K562 (cell line): ENCODE results near the gene BIRC5. TPM values are rescaled to one million over a fixed set of nuclear protein-coding genes. Genes with fewer than 3 reads are reported as not detected.

ENCODE experiments used
- ATAC-seq: fragments of 200-7000 bp; cut with Tn5 transposase; 3 replicates; pipeline ENCODE4 v1.9.1; 2020; ENCODE audit warnings: moderate library complexity
- BruUV-seq: library from RNA; stranded (reverse); fragments of 400-500 nt; replicated peaks from 2 replicates; lab custom pipeline; 2021; lab: Mats Ljungman, UMichigan
- CTCF ChIA-PET: fragments of 300-600 bp; formaldehyde crosslinking; extraction: SDS; loops from one replicate; lab custom pipeline; 2021; ENCODE audit warnings: low intra/inter-chr PET ratio; lab: Yijun Ruan, JAX
- POLR2A ChIA-PET: fragments of 300-600, 350-650 bp; sonication (Branson Sonifier 250); formaldehyde crosslinking; extraction: SDS; loops from one replicate; lab custom pipeline; 2021; ENCODE audit warnings: antibody characterized with exemption, inconsistent platforms; lab: Yijun Ruan, JAX
- DNase-seq, 4 experiments: peaks; one replicate each; pipeline versions ENCODE4 v3.0.0 to v3.0.0-alpha.2; 2011 to 2018; ENCODE audit warnings: low spot score in 3 of 4, mixed read lengths in 3 of 4; ENCODE audit errors: extremely low read depth in 1 of 4
- FAIRE-seq: peaks from 2 replicates; lab custom pipeline; 2011; peaks lifted over from hg19 to GRCh38; lab: Jason Lieb, UNC
- H2AFZ ChIP-seq: 2 replicates; pipeline ENCODE4 v1.6.0; 2011; ENCODE audit warnings: low read depth, low read length, control low read depth, inconsistent platforms
- H3K27ac ChIP-seq: fragments of 200-600 bp; 3 replicates; pipeline ENCODE4 v1.8.0; 2011; ENCODE audit warnings: low read depth, mild to moderate bottlenecking, control low read depth, inconsistent platforms, low read length, moderate library complexity, mixed read lengths; ENCODE audit errors: extremely low read depth
- H3K27me3 ChIP-seq, 2 experiments: fragments of 300-600 bp in 1 of 2; 2 replicates in 1 of 2; 3 replicates in 1 of 2; pipeline versions ENCODE4 v1.6.0 to v1.8.0; 2011; ENCODE audit warnings: inconsistent platforms in 2 of 2, low read length in 2 of 2, mild to moderate bottlenecking in 1 of 2, mixed read lengths in 1 of 2, moderate library complexity in 1 of 2; ENCODE audit not compliant: control insufficient read depth in 2 of 2, insufficient read depth in 2 of 2
- H3K36me3 ChIP-seq: fragments of 300-600 bp; 3 replicates; pipeline ENCODE4 v1.8.0; 2011; ENCODE audit warnings: mild to moderate bottlenecking, low read length, inconsistent platforms; ENCODE audit not compliant: control insufficient read depth, insufficient read depth
- H3K4me1 ChIP-seq, 2 experiments: fragments of 200-600 bp in 1 of 2; replicated peaks in 1 of 2; 2 replicates in 1 of 2; 3 replicates in 1 of 2; pipeline versions ENCODE4 v1.5.1 to v1.8.0; 2011; ENCODE audit warnings: inconsistent platforms in 2 of 2, low read length in 2 of 2, mild to moderate bottlenecking in 1 of 2, mixed read lengths in 1 of 2, moderate library complexity in 1 of 2; ENCODE audit not compliant: control insufficient read depth in 2 of 2, insufficient read depth in 2 of 2
- H3K4me2 ChIP-seq: 2 replicates; pipeline ENCODE4 v1.6.1; 2011; ENCODE audit warnings: low read length, control low read depth, inconsistent platforms, mixed read lengths; ENCODE audit not compliant: insufficient read depth
- H3K4me3 ChIP-seq: fragments of 200-600 bp; sonication (generic), shearing (Covaris generic); 2 replicates; pipeline ENCODE4 v1.5.1; 2016; ENCODE audit warnings: control low read depth, inconsistent platforms
- H3K79me2 ChIP-seq: fragments of 200-600 bp; 3 replicates; pipeline ENCODE4 v1.8.0; 2011; ENCODE audit warnings: low read length, inconsistent platforms; ENCODE audit not compliant: control insufficient read depth, insufficient read depth
- H3K9ac ChIP-seq, 2 experiments: 2 replicates each; pipeline versions ENCODE4 v1.6.0 to v1.6.1; 2011; ENCODE audit warnings: low read depth in 2 of 2, low read length in 2 of 2, control low read depth in 1 of 2, inconsistent platforms in 1 of 2, mild to moderate bottlenecking in 1 of 2, mixed read lengths in 1 of 2; ENCODE audit not compliant: insufficient read depth in 1 of 2
- H3K9me1 ChIP-seq: one replicate; pipeline ENCODE4 v1.6.0; 2011; ENCODE audit warnings: inconsistent platforms, mild to moderate bottlenecking, low read length, moderate library complexity; ENCODE audit not compliant: control insufficient read depth, insufficient read depth
- H3K9me3 ChIP-seq: replicated peaks from 2 replicates; pipeline ENCODE4 v1.5.1; 2011; ENCODE audit warnings: low read depth, low read length, inconsistent platforms; ENCODE audit not compliant: control insufficient read depth, insufficient read depth
- H4K20me1 ChIP-seq: replicated peaks from 2 replicates; pipeline ENCODE4 v1.6.1; 2011; ENCODE audit warnings: low read length, inconsistent platforms, mixed read lengths; ENCODE audit not compliant: control insufficient read depth, insufficient read depth
- POLR2A ChIP-seq: fragments of 450-650 bp; conservative IDR thresholded peaks from 2 replicates; pipeline ENCODE4 v1.6.1; 2016
- POLR2G ChIP-seq: fragments of 200-400 bp; formaldehyde crosslinking; IDR thresholded peaks from 2 replicates; pipeline ENCODE4 v1.6.1; 2017; ENCODE audit warnings: low read depth, mild to moderate bottlenecking, antibody characterized with exemption, low read length, moderate library complexity
- RBFOX2 ChIP-seq: fragments of 200-400 bp; formaldehyde crosslinking; IDR thresholded peaks from 2 replicates; pipeline ENCODE4 v1.6.1; 2017; ENCODE audit warnings: low read depth, mild to moderate bottlenecking, low read length, moderate library complexity
- TAF7 ChIP-seq: fragments of 450-650 bp; IDR thresholded peaks from 2 replicates; pipeline ENCODE4 v1.6.1; 2016; ENCODE audit warnings: missing genetic modification characterization, missing compliant biosample characterization
- TEAD4 ChIP-seq, 2 experiments: sonication (generic) in 1 of 2; formaldehyde crosslinking in 1 of 2; IDR thresholded peaks; 2 replicates each; pipeline versions ENCODE4 v1.6.1 to v1.8.0; 2012 to 2022; ENCODE audit warnings: borderline replicate concordance in 1 of 2, inconsistent platforms in 1 of 2, low read length in 1 of 2, mild to moderate bottlenecking in 1 of 2, missing genetic modification reagents in 1 of 2
- ZNF133 ChIP-seq: fragments of 250-450 bp; sonication (Bioruptor Pico); IDR thresholded peaks from 2 replicates; pipeline ENCODE4 v1.4.0; 2020; ENCODE audit warnings: mild to moderate bottlenecking
- ZNF146 ChIP-seq: IDR thresholded peaks from one replicate; pipeline ENCODE4 v1.6.1; 2018; ENCODE audit warnings: missing compliant biosample characterization; ENCODE audit not compliant: unreplicated experiment
- ZNF263 ChIP-seq: sonication (generic); formaldehyde crosslinking; IDR thresholded peaks from 2 replicates; pipeline ENCODE4 v1.8.0; 2022; ENCODE audit warnings: mild to moderate bottlenecking, missing genetic modification reagents, borderline replicate concordance
- ZNF316 ChIP-seq: fragments of 450-650 bp; IDR thresholded peaks from 2 replicates; pipeline ENCODE4 v1.6.1; 2016
- ZNF639 ChIP-seq, 2 experiments: fragments of 200-800 bp in 1 of 2; sonication (Bioruptor generic) in 1 of 2; sonication (generic) in 1 of 2; formaldehyde crosslinking in 1 of 2; IDR thresholded peaks in 1 of 2; conservative IDR thresholded peaks in 1 of 2; 2 replicates each; pipeline versions ENCODE4 v1.5.0 to v1.6.1; 2016 to 2020; ENCODE audit warnings: missing compliant biosample characterization in 1 of 2, missing genetic modification characterization in 1 of 2, missing genetic modification reagents in 1 of 2
- WGBS: fragments of 100-300 bp; shearing (Covaris generic); methylation state at CpG from one replicate; pipeline ENCODE4 v1.1.6; 2016; ENCODE audit warnings: low coverage, mixed read lengths; ENCODE audit not compliant: insufficient coverage; ENCODE audit errors: missing lambda C conversion rate; 5-methylcytosine and 5-hydroxymethylcytosine counted together
- in situ Hi-C: fragments of 300-500 bp; cut with MboI; formaldehyde crosslinking; loops from 4 replicates; pipeline ENCODE4 v1.15.0; 2018; ENCODE audit warnings: inconsistent platforms, mixed read lengths
- intact Hi-C: fragments of 100-400 bp; cut with micrococcal nuclease; formaldehyde crosslinking; loops from 2 replicates; pipeline ENCODE4 v1.14.2; 2022
- polyA plus RNA-seq, 8 experiments: library from polyadenylated mRNA; depleted of rRNA in 4 of 8; stranded (reverse) in 5 of 8; unstranded in 3 of 8; fragments of >200 nt; fragmentation: Nextera tagmentation in 2 of 8; fragmentation: Illumina TruSeq in 1 of 8; extraction: Ambion mirVana in 2 of 8; extraction: Trizol in 1 of 8; gene quantifications; 2 replicates each; pipeline versions ENCODE4 v1.2.1 to v1.2.3, GENCODE V29; 2011 to 2014; ENCODE audit warnings: inconsistent platforms in 1 of 8, missing spikeins in 1 of 8
- total RNA-seq, 7 experiments: library from RNA; depleted of rRNA in 6 of 7; stranded (reverse); fragments of >200 nt in 6 of 7; fragmentation: Illumina TruSeq in 2 of 7; extraction: Trizol in 2 of 7; gene quantifications; 2 replicates each; pipeline versions ENCODE4 v1.2.1 to v1.2.3, GENCODE V29; 2011 to 2021; ENCODE audit warnings: low replicate concordance in 1 of 7
- TF ChIP-seq, protein P1 (sequence below): sonication (generic); formaldehyde crosslinking; IDR thresholded peaks from 2 replicates; pipeline ENCODE4 v1.9.0; 2022; ENCODE audit warnings: mild to moderate bottlenecking, missing genetic modification reagents
- TF ChIP-seq, protein P2 (sequence below): sonication (generic); formaldehyde crosslinking; IDR thresholded peaks from 2 replicates; pipeline ENCODE4 v1.8.0; 2022; ENCODE audit warnings: mild to moderate bottlenecking, missing genetic modification reagents

The BIRC5 gene
- total and polyA plus RNA-seq, 9 of the 15 experiments (the other 6 are each of a cell fraction or from before 2014, with no cell fraction given): 64.4 to 140 (median 101) TPM

GRCh38 chr17:78226055-78226758 lies 12.2 kb downstream of the BIRC5 start (continued):
- TF ChIP-seq ZNF639 (CRISPR knock-in tag; conservative IDR thresholded peaks at IDR 0.05 in 1 of 2, IDR thresholded peaks at IDR 0.05 in 1 of 2): no peak
- peak; percentile 88 for TF ChIP-seq ZNF316

DNA sequence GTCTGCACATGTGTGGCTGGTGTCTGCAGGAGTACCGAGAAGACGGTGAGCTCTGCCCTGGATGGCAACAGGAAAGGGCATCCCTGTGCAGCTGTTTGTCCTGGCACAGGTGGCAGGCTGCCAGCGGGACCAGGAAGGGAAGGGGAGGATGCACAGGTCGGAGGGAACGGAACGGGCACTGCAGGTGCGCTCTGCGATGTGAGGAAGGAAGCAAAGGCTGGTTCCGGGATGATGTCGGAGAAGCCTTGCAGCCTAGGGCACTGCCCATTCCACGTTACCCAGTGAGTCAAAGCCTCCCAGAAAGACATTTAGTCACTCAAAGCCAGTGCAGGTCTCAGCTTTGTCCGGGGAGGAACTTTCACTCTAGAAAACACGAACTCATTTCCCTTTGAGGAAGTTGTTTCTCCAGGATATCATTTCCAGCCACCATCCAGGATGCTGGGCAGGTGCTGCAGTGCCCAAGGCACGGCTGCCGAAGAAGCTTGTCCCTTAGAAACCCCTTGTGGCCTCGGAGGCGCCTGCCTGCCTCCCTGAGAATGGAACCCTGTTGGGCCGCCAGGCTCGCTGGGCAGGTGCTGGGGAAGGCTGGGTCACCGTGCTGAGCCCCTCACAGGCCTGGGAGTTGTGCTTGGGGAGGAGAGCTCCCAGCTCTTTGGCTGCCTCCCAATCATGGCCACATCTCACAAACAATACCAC lies 12.9 kb downstream of the BIRC5 start:
- in situ Hi-C loops: no loop called here
- H3K79me2 ChIP-seq: no peaks in the 10 kb centered on the region
- H3K27me3 ChIP-seq: no peaks in the 10 kb centered on the region
- 0 out of 2 replicates have a peak, but pooled peaks cover 2% of the 10 kb centered on the region for H4K20me1 ChIP-seq
- H3K9me3 ChIP-seq: no peaks in the 10 kb centered on the region
- no peak for DNase-seq
- no peak overlapping the region for H3K27ac ChIP-seq
- H3K4me3 ChIP-seq: no peak overlapping the region
- H3K4me1 ChIP-seq: peaks cover 0 to 24% of the 10 kb centered on the region in 2 experiments; a peak in 3 of 5 replicates
- ATAC-seq: no peak
- ChIA-PET CTCF (no interaction called here), POLR2A (interaction anchor here (0.6 to 4.3 kb wide), 7 partner anchors 9 to 298 kb away, joined by 3 to 30 read pairs (median 4); partner anchors contain the start of gene BIRC5)
- no peaks in the 10 kb centered on the region for H3K9me1 ChIP-seq
- no TSS peak for BruUV-seq
- H3K9ac ChIP-seq: peak overlapping the region in 1 of 2 experiments; percentile 73; a peak in 2 of 4 replicates
- intact Hi-C loops: no loop called here
- H3K4me2 ChIP-seq: no peak overlapping the region
- H3K36me3 ChIP-seq: peaks cover 34% of the 10 kb centered on the region; the same call in 2 of the 3 replicates
- H2AFZ ChIP-seq: no peak overlapping the region
- FAIRE-seq: peak; percentile 19
- 70% methylated on average over 18 of the region's 20 CpGs for WGBS
- TF ChIP-seq TAF7 (tag): no peak
- TF ChIP-seq ZNF133 (CRISPR knock-in tag): no peak
- 0 out of 2 replicates have a peak, but pooled peaks have one; percentile 3 for TF ChIP-seq POLR2A
- peak; percentile 22; the same call in 1 of the 2 replicates for TF ChIP-seq RBFOX2
- TF ChIP-seq, protein P1, sequence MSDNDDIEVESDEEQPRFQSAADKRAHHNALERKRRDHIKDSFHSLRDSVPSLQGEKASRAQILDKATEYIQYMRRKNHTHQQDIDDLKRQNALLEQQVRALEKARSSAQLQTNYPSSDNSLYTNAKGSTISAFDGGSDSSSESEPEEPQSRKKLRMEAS (CRISPR knock-in tag): no peak
- TF ChIP-seq, protein P2, sequence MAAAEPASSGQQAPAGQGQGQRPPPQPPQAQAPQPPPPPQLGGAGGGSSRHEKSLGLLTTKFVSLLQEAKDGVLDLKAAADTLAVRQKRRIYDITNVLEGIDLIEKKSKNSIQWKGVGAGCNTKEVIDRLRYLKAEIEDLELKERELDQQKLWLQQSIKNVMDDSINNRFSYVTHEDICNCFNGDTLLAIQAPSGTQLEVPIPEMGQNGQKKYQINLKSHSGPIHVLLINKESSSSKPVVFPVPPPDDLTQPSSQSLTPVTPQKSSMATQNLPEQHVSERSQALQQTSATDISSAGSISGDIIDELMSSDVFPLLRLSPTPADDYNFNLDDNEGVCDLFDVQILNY: no peak
- TF ChIP-seq ZNF263 (CRISPR knock-in tag): 0 out of 2 replicates have a peak, but pooled peaks have one; percentile 24
- no peak for TF ChIP-seq ZNF146 (CRISPR knock-in tag)
- TF ChIP-seq POLR2G: peak; percentile 71
- no peak for TF ChIP-seq TEAD4 (IDR thresholded peaks at IDR 0.05; ENCODE audit: low read length)
- TF ChIP-seq TEAD4 (CRISPR knock-in tag; IDR thresholded peaks at IDR 0.05; ENCODE audit: borderline replicate concordance): no peak
